MM.1S (cell line): ENCODE results near the gene CCDC180.

Experiments
- DNase-seq: peaks from one replicate; pipeline ENCODE4 v3.0.0-alpha.2; 2015
- H2AFZ ChIP-seq: fragments of 300-600 bp; sonication (generic); 2 replicates; pipeline ENCODE4 v1.6.0; 2016; ENCODE audit warnings: antibody characterized with exemption, low read length
- H3F3A ChIP-seq: fragments of 300-600 bp; sonication (generic); 2 replicates; pipeline ENCODE4 v1.6.1; 2016; ENCODE audit warnings: mild to moderate bottlenecking, antibody characterized with exemption, low read length, moderate library complexity, mixed read lengths; ENCODE audit not compliant: insufficient read depth
- H3K27ac ChIP-seq: fragments of 300-600 bp; sonication (generic); 2 replicates; pipeline ENCODE4 v1.5.1; 2016; ENCODE audit warnings: mild to moderate bottlenecking, low read length
- H3K27me3 ChIP-seq: fragments of 300-600 bp; sonication (generic); replicated peaks from 2 replicates; pipeline ENCODE4 v1.6.0; 2016; ENCODE audit warnings: low read length; ENCODE audit not compliant: insufficient read depth
- H3K36me3 ChIP-seq: fragments of 300-600 bp; sonication (generic); replicated peaks from 2 replicates; pipeline ENCODE4 v1.6.1; 2016; ENCODE audit warnings: mild to moderate bottlenecking, low read length, mixed read lengths; ENCODE audit not compliant: insufficient read depth
- H3K4me1 ChIP-seq: fragments of 300-600 bp; sonication (generic); 2 replicates; pipeline ENCODE4 v1.6.1; 2016; ENCODE audit warnings: low read length, mixed read lengths
- H3K4me2 ChIP-seq: fragments of 300-600 bp; sonication (generic); 2 replicates; pipeline ENCODE4 v1.6.0; 2016; ENCODE audit warnings: low read depth, low read length
- H3K4me3 ChIP-seq: fragments of 300-600 bp; sonication (generic); 2 replicates; pipeline ENCODE4 v1.5.1; 2016; ENCODE audit warnings: low read length, mixed read lengths
- H3K79me2 ChIP-seq: fragments of 300-600 bp; sonication (generic); 2 replicates; pipeline ENCODE4 v1.6.1; 2016; ENCODE audit warnings: mixed run types, low read length, mixed read lengths
- H3K9ac ChIP-seq: fragments of 300-600 bp; sonication (generic); 2 replicates; pipeline ENCODE4 v1.6.1; 2016; ENCODE audit warnings: low read length, mixed read lengths
- H3K9me2 ChIP-seq: fragments of 300-600 bp; sonication (generic); replicated peaks from 2 replicates; pipeline ENCODE4 v1.6.1; 2016; ENCODE audit warnings: mild to moderate bottlenecking, low read length, mixed read lengths; ENCODE audit not compliant: insufficient read depth
- H3K9me3 ChIP-seq: fragments of 300-600 bp; sonication (generic); replicated peaks from 2 replicates; pipeline ENCODE4 v1.6.1; 2016; ENCODE audit warnings: mild to moderate bottlenecking, low read length, mixed read lengths; ENCODE audit not compliant: insufficient read depth
- H4K20me1 ChIP-seq: fragments of 300-600 bp; sonication (generic); 2 replicates; pipeline ENCODE4 v1.6.1; 2016; ENCODE audit warnings: mild to moderate bottlenecking, low read length, moderate library complexity, mixed read lengths; ENCODE audit not compliant: insufficient read depth
- CTCF ChIP-seq: fragments of 300-600 bp; sonication (generic); IDR thresholded peaks from 2 replicates; pipeline ENCODE4 v1.5.1; 2016; ENCODE audit warnings: antibody characterized with exemption, low read length, mixed read lengths
- EZH2 ChIP-seq: fragments of 300-600 bp; sonication (generic); optimal IDR thresholded peaks from 2 replicates; pipeline ENCODE3; 2017; ENCODE audit warnings: low read depth, mild to moderate bottlenecking, antibody characterized with exemption, low read length, mixed read lengths
- EZH2phosphoT487 ChIP-seq: fragments of 300-600 bp; sonication (generic); IDR thresholded peaks from 2 replicates; pipeline ENCODE4 v1.6.1; 2018; ENCODE audit warnings: antibody characterized with exemption, low read length

CCDC180 gene

GRCh38 chr9:97276310-97276852 lies 31.1 kb upstream of the CCDC180 start:
- Histone ChIP-seq H2AFZ (no peak overlapping the region), H3K27me3 (no peaks in the 10 kb centered on the region), H3K4me1 (no peaks in the 10 kb centered on the region), H3F3A (no peaks in the 10 kb centered on the region), H3K4me2 (no peak overlapping the region), H3K27ac (no peak overlapping the region), H3K4me3 (no peak overlapping the region), H3K79me2 (no peaks in the 10 kb centered on the region), H3K36me3 (no peaks in the 10 kb centered on the region; the same call in 1 of the 2 replicates), H3K9me2 (no peaks in the 10 kb centered on the region), H3K9ac (no peak overlapping the region), H3K9me3 (no peaks in the 10 kb centered on the region), H4K20me1 (no peaks in the 10 kb centered on the region)
- no peak for DNase-seq
- TF ChIP-seq CTCF, result no peak

GRCh38 chr9:97277953-97278352 lies 29.5 kb upstream of the CCDC180 start:
- no peaks in the 10 kb centered on the region for H3K79me2 ChIP-seq
- no peaks in the 10 kb centered on the region for H3K9me2 ChIP-seq
- H4K20me1 ChIP-seq, result no peaks in the 10 kb centered on the region
- no peaks in the 10 kb centered on the region for H3K27me3 ChIP-seq
- no peak overlapping the region for H3K4me2 ChIP-seq
- H2AFZ ChIP-seq, result no peak overlapping the region
- no peaks in the 10 kb centered on the region; the same call in 1 of the 2 replicates for H3K36me3 ChIP-seq
- H3K4me3 ChIP-seq, result no peak overlapping the region
- no peak for TF ChIP-seq EZH2phosphoT487
- TF ChIP-seq CTCF, result no peak
- no peak for TF ChIP-seq EZH2
- H3K27ac ChIP-seq, result no peak overlapping the region
- H3K9ac ChIP-seq, result no peak overlapping the region
- no peaks in the 10 kb centered on the region for H3K9me3 ChIP-seq
- DNase-seq, result no peak
- H3F3A ChIP-seq, result no peaks in the 10 kb centered on the region
- H3K4me1 ChIP-seq, result no peaks in the 10 kb centered on the region

GRCh38 chr9:97280755-97281330 lies 26.6 kb upstream of the CCDC180 start:
- Histone ChIP-seq H3K9ac (no peak overlapping the region), H2AFZ (no peak overlapping the region), H3F3A (no peaks in the 10 kb centered on the region), H3K79me2 (no peaks in the 10 kb centered on the region), H3K4me1 (no peaks in the 10 kb centered on the region), H3K4me3 (no peak overlapping the region), H3K9me2 (no peaks in the 10 kb centered on the region), H3K27ac (no peak overlapping the region), H3K36me3 (no peaks in the 10 kb centered on the region; the same call in 1 of the 2 replicates), H4K20me1 (no peaks in the 10 kb centered on the region), H3K27me3 (no peaks in the 10 kb centered on the region), H3K9me3 (no peaks in the 10 kb centered on the region), H3K4me2 (no peak overlapping the region)
- DNase-seq, result no peak
- TF ChIP-seq EZH2, result no peak
- TF ChIP-seq EZH2phosphoT487, result no peak
- no peak for TF ChIP-seq CTCF
